ENCODE data around the gene CEP192. TPM values are rescaled to one million over a fixed set of nuclear protein-coding genes. Genes with fewer than 3 reads are reported as not detected.

Gene CEP192
- total and polyA plus RNA-seq, 7 donors, result 3.1 to 12.3 (median 5.2) TPM

DNA sequence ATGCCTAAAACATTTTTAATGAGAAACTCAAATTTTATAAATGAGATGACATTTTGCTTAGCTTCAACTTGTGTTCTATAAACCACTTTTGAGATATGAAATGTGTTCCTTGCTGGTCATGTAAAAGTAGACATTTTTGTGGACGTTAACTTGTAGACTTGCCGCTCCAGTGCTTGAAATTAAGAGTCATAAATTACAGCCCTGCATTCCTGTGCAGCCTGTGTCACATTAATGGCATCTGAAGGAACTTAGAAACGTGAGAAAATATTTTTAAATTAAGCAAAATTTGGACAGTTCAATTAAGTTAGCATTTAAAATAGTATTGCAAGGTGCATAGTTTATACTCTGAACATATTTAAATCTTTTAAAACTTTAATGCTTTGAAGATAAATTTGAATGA, 129.1 kb downstream of the CEP192 start:
- H3K4me1 ChIP-seq, result no peaks in the 10 kb centered on the region
- no peak overlapping the region for H3K27ac ChIP-seq
- no peak for ATAC-seq
- TF ChIP-seq, protein P1, sequence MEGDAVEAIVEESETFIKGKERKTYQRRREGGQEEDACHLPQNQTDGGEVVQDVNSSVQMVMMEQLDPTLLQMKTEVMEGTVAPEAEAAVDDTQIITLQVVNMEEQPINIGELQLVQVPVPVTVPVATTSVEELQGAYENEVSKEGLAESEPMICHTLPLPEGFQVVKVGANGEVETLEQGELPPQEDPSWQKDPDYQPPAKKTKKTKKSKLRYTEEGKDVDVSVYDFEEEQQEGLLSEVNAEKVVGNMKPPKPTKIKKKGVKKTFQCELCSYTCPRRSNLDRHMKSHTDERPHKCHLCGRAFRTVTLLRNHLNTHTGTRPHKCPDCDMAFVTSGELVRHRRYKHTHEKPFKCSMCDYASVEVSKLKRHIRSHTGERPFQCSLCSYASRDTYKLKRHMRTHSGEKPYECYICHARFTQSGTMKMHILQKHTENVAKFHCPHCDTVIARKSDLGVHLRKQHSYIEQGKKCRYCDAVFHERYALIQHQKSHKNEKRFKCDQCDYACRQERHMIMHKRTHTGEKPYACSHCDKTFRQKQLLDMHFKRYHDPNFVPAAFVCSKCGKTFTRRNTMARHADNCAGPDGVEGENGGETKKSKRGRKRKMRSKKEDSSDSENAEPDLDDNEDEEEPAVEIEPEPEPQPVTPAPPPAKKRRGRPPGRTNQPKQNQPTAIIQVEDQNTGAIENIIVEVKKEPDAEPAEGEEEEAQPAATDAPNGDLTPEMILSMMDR (IDR thresholded peaks at IDR 0.05), result no peak
- no peaks in the 10 kb centered on the region for H3K9me3 ChIP-seq
- no peak for DNase-seq
- intact Hi-C loops (cut with DNase I), result no loop called here
- no peaks in the 10 kb centered on the region for H3K27me3 ChIP-seq (ENCODE audit: insufficient read depth in 3 of 3, low read length in 2 of 3)
- WGBS, 3 donors, result 81 to 87% (median 85%) methylated on average over 3 of the region's 3 CpGs
- peaks cover 5 to 64% of the 10 kb centered on the region in 2 donors for H3K36me3 ChIP-seq (ENCODE audit: insufficient read depth in 1 of 2, low read depth in 1 of 2)
- H3K4me3 ChIP-seq, result no peak overlapping the region

DNA sequence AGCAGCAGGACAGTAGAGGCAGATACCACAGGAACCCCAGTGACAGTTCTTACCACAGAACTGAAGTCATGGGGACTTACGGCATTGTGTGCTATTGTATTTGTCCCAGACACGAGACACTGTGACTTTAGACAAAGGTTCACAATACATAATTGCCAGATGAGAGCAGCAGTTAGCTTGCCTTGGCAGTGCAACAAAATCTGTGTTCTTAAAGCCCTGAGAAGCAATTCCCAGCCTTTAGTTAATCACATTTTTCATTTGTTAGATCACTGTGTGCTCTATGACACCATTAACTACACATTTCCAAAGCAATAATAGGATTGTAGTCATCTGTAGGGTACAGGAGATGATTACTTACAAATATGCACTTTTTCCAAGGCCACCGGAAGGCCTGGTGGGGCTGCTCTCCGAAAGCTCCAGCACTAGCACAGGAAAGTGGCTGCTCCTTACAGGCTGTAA, 129.8 kb downstream of the CEP192 start:
- TF ChIP-seq, protein P1 (IDR thresholded peaks at IDR 0.05), result no peak
- DNase-seq (no peak), ATAC-seq (no peak)
- H3K27me3 ChIP-seq (ENCODE audit: insufficient read depth in 3 of 3, low read length in 2 of 3), result no peaks in the 10 kb centered on the region
- H3K9me3 ChIP-seq, result no peaks in the 10 kb centered on the region
- no peak overlapping the region for H3K4me3 ChIP-seq
- H3K36me3 ChIP-seq (ENCODE audit: insufficient read depth in 1 of 2, low read depth in 1 of 2), result peaks cover 5 to 59% of the 10 kb centered on the region in 2 donors
- intact Hi-C loops (cut with DNase I), result no loop called here
- 71 to 89% (median 83%) methylated on average over 4 of the region's 4 CpGs for WGBS, 3 donors
- no peaks in the 10 kb centered on the region for H3K4me1 ChIP-seq
- H3K27ac ChIP-seq, result no peak overlapping the region

DNA sequence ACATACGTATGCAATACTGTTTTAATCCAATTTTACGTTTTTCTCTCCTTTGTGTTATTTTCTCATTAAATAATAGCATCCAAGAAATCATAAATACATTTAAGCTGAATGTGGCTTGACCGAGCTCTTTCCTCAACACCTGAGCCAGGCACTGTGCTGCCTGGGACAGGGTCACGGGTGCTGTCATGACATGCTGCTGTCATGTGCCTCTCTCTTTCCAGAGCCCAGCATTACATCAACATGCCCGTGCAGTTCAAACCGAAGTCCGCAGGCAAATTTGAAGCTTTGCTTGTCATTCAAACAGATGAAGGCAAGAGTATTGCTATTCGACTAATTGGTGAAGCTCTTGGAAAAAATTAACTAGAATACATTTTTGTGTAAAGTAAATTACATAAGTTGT, 133.2 kb downstream of the CEP192 start:
- Histone ChIP-seq H3K9me3 (no peaks in the 10 kb centered on the region), H3K4me1 (no peaks in the 10 kb centered on the region), H3K4me3 (no peak overlapping the region), H3K27ac (no peak overlapping the region), H3K27me3 (ENCODE audit: insufficient read depth in 3 of 3, low read length in 2 of 3) (no peaks in the 10 kb centered on the region), H3K36me3 (ENCODE audit: insufficient read depth in 1 of 2, low read depth in 1 of 2) (peaks cover 0 to 46% of the 10 kb centered on the region in 2 donors)
- no peak for ATAC-seq
- TF ChIP-seq, protein P1 (IDR thresholded peaks at IDR 0.05), result no peak
- WGBS, 3 donors, result 86 to 94% (median 94%) methylated on average over 8 of the region's 8 CpGs
- intact Hi-C loops (cut with DNase I), result no loop called here
- DNase-seq, result no peak

DNA sequence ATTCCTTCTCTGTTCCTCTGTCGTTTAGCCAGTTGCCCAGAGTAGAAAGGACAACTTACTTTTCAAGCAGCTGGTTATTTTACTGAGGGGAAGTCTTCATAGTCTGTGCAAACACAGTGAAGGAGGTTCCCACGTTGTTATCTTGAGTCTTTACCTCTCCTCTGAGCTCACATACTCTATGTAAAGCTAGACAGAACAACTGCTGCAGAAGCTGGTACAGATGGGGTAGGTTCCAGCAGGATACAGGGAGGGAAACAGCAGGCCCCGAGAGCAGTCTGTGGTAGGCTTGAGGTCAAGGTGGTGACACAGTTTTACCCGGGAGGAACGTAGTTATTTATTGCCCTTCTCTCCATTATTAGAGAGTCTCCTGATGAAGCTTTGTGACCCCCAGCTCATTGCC, 134.0 kb downstream of the CEP192 start:
- no peak for ATAC-seq
- Histone ChIP-seq H3K9me3 (no peaks in the 10 kb centered on the region), H3K27me3 (ENCODE audit: insufficient read depth in 3 of 3, low read length in 2 of 3) (no peaks in the 10 kb centered on the region), H3K36me3 (ENCODE audit: insufficient read depth in 1 of 2, low read depth in 1 of 2) (peaks cover 0 to 46% of the 10 kb centered on the region in 2 donors), H3K4me3 (no peak overlapping the region), H3K27ac (no peak overlapping the region), H3K4me1 (no peaks in the 10 kb centered on the region)
- TF ChIP-seq, protein P1 (IDR thresholded peaks at IDR 0.05), result no peak
- DNase-seq, result no peak
- WGBS, 3 donors, result 48 to 56% (median 51%) methylated on average over 5 of the region's 5 CpGs
- intact Hi-C loops (cut with DNase I), result no loop called here

DNA sequence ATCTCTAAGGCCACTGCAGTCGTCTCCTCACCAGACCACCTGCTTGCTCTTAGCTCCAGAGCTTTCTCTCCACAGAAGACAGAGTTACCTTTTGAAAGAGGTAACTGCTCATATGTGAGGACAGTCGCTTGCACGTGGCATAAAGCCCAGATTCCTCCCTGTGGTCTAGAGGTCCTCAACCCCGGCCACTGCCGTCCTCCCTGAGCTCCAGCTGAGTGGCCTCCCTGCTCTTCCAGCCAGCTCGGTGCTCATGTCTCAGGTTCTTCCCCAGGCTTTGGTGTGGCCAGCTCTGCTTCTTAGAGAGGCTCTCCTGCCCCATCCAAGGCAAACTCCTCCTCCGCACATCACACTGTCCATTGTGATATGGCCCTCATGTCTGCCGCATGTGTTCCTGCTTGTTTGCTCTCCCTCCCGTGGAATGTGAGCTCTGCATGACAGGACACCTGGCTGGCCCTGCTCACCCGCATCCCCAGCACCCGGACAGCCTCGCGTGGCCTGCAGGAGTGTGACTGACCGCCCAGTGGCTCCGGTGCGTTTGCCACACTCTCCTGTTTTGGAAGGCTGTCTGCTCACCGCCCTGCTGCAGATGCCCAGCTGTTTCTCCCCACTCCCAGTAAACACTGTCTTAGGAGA, 135.9 kb downstream of the CEP192 start:
- peaks cover 0 to 33% of the 10 kb centered on the region in 2 donors for H3K36me3 ChIP-seq (ENCODE audit: insufficient read depth in 1 of 2, low read depth in 1 of 2)
- no peak overlapping the region for H3K4me3 ChIP-seq
- no peaks in the 10 kb centered on the region for H3K9me3 ChIP-seq
- ATAC-seq (no peak), DNase-seq (no peak)
- no peaks in the 10 kb centered on the region for H3K4me1 ChIP-seq
- intact Hi-C loops (cut with DNase I), result no loop called here
- no peaks in the 10 kb centered on the region for H3K27me3 ChIP-seq (ENCODE audit: insufficient read depth in 3 of 3, low read length in 2 of 3)
- H3K27ac ChIP-seq, result no peak overlapping the region
- WGBS, 3 donors, result 88 to 92% (median 88%) methylated on average over 17 of the region's 17 CpGs
- TF ChIP-seq, protein P1 (IDR thresholded peaks at IDR 0.05), result no peak

Measured in psoas muscle (tissue), 8 donors.